A673 (cell line): ENCODE results near the gene SLC5A6. TPM values are rescaled to one million over a fixed set of nuclear protein-coding genes. Genes with fewer than 3 reads are reported as not detected.

ENCODE experiments used
- BruUV-seq: library from RNA; stranded (reverse); fragments of 400-500 nt; replicated peaks from 2 replicates; lab custom pipeline; 2021; lab: Mats Ljungman, UMichigan
- CTCF ChIA-PET: fragments of 300-600 bp; sonication (Branson Sonifier 250); formaldehyde crosslinking; loops from one replicate; lab custom pipeline; 2022; ENCODE audit warnings: antibody characterized with exemption; lab: Charles Lee
- POLR2A ChIA-PET: fragments of 300-600 bp; sonication (Branson Sonifier 250); formaldehyde crosslinking; loops from one replicate; lab custom pipeline; 2022; ENCODE audit warnings: antibody characterized with exemption; ENCODE audit not compliant: low non-redundant PET; lab: Charles Lee
- DNase-seq: peaks from one replicate; pipeline ENCODE4 v3.0.0-alpha.2; 2015; ENCODE audit warnings: low spot score
- H3K27ac ChIP-seq: fragments of 200-600 bp; sonication (generic); 2 replicates; pipeline ENCODE4 v1.5.1; 2016; ENCODE audit warnings: mixed run types, low read depth, mild to moderate bottlenecking, mixed read lengths, antibody characterized with exemption, low read length; ENCODE audit not compliant: poor library complexity, severe bottlenecking
- H3K27me3 ChIP-seq: fragments of 200-600 bp; sonication (generic); replicated peaks from 2 replicates; pipeline ENCODE4 v1.6.1; 2017; ENCODE audit warnings: mixed run types, low read depth, mild to moderate bottlenecking, mixed read lengths, antibody characterized with exemption, low read length; ENCODE audit not compliant: insufficient read depth, poor library complexity
- H3K36me3 ChIP-seq: fragments of 200-600 bp; sonication (generic); 2 replicates; pipeline ENCODE4 v1.6.1; 2016; ENCODE audit warnings: mixed run types, mild to moderate bottlenecking, mixed read lengths, antibody characterized with exemption, low read length; ENCODE audit not compliant: insufficient read depth, poor library complexity, severe bottlenecking
- H3K4me1 ChIP-seq: fragments of 200-600 bp; sonication (generic); 2 replicates; pipeline ENCODE4 v1.6.1; 2017; ENCODE audit warnings: mixed run types, mild to moderate bottlenecking, mixed read lengths, antibody characterized with exemption, low read length; ENCODE audit not compliant: insufficient read depth, poor library complexity, severe bottlenecking
- H3K4me3 ChIP-seq: fragments of 200-600 bp; sonication (generic); 2 replicates; pipeline ENCODE4 v1.5.1; 2016; ENCODE audit warnings: low read depth, mixed run types, mild to moderate bottlenecking, mixed read lengths, low read length; ENCODE audit not compliant: poor library complexity, severe bottlenecking
- H3K9me3 ChIP-seq: fragments of 200-600 bp; sonication (generic); 2 replicates; pipeline ENCODE4 v1.6.1; 2016; ENCODE audit warnings: mixed run types, low read depth, mild to moderate bottlenecking, mixed read lengths, antibody characterized with exemption, low read length; ENCODE audit not compliant: poor library complexity, severe bottlenecking
- CTCF ChIP-seq: fragments of 300-800, 200-600 bp; sonication (generic); conservative IDR thresholded peaks from 2 replicates; pipeline ENCODE4 v1.5.1; 2017; ENCODE audit warnings: low read depth, mild to moderate bottlenecking, antibody characterized with exemption, low read length, moderate library complexity, mixed read lengths
- EZH2 ChIP-seq: fragments of 200-600 bp; sonication (generic); IDR thresholded peaks from 2 replicates; pipeline ENCODE4 v1.6.1; 2017; ENCODE audit warnings: borderline replicate concordance, low read depth, mild to moderate bottlenecking, mixed read lengths, antibody characterized with exemption, low read length; ENCODE audit not compliant: poor library complexity, severe bottlenecking
- intact Hi-C: fragments of 100-400 bp; cut with micrococcal nuclease; formaldehyde crosslinking; loops from one replicate; pipeline ENCODE4 v1.10.0; 2022; ENCODE audit not compliant: unreplicated experiment
- total RNA-seq: library from RNA; stranded (reverse); gene quantifications from 2 replicates; pipeline ENCODE4 v1.2.3, GENCODE V29; 2021

SLC5A6 gene
- total RNA-seq, 1 experiment from 2014 or later = 515 TPM

- no peak for DNase-seq
- Histone ChIP-seq H3K27ac (no peak overlapping the region), H3K36me3 (no peaks in the 10 kb centered on the region), H3K4me1 (peaks cover 3% of the 10 kb centered on the region), H3K4me3 (no peak overlapping the region), H3K27me3 (no peaks in the 10 kb centered on the region), H3K9me3 (no peaks in the 10 kb centered on the region)
- intact Hi-C loops = no loop called here
- TF ChIP-seq CTCF (no peak), EZH2 (no peak)
- ChIA-PET CTCF (interaction anchor here (0.6 kb wide), 1 partner anchor 16 kb away, joined by 3 read pairs; no protein-coding TSS in a partner anchor), POLR2A (no interaction called here)
- BruUV-seq = no TSS peak
Observed at GRCh38 chr2:27175330-27175729, 36.7 kb downstream of the SLC5A6 start.

GRCh38 chr2:27174638-27175037, 37.4 kb downstream of the SLC5A6 start:
- intact Hi-C loops = no loop called here

GRCh38 chr2:27171351-27171848, 40.7 kb downstream of the SLC5A6 start:
- BruUV-seq = no TSS peak
- ChIA-PET POLR2A (no interaction called here), CTCF (interaction anchor here (0.6 kb wide), 1 partner anchor 13 kb away, joined by 3 read pairs; no protein-coding TSS in a partner anchor)
- Histone ChIP-seq H3K27ac (no peak overlapping the region), H3K4me3 (no peak overlapping the region), H3K27me3 (no peaks in the 10 kb centered on the region), H3K9me3 (no peaks in the 10 kb centered on the region), H3K4me1 (no peaks in the 10 kb centered on the region), H3K36me3 (no peaks in the 10 kb centered on the region)
- DNase-seq = no peak
- TF ChIP-seq EZH2 (no peak), CTCF (no peak)
- intact Hi-C loops = no loop called here

More at GRCh38 chr2:27174638-27175037, 37.4 kb downstream of the SLC5A6 start:
- POLR2A ChIA-PET = no interaction called here
- H3K36me3 ChIP-seq = no peaks in the 10 kb centered on the region
- H3K27ac ChIP-seq = no peak overlapping the region
- H3K4me1 ChIP-seq = no peaks in the 10 kb centered on the region
- no peak for TF ChIP-seq CTCF
- TF ChIP-seq EZH2 = no peak
- H3K27me3 ChIP-seq = no peaks in the 10 kb centered on the region
- no TSS peak for BruUV-seq
- DNase-seq = no peak
- CTCF ChIA-PET = no interaction called here
- H3K9me3 ChIP-seq = no peaks in the 10 kb centered on the region
- no peak overlapping the region for H3K4me3 ChIP-seq
